ENCODE measurements around the gene COA7.

- TF ChIP-seq SPI1 (IDR thresholded peaks at IDR 0.05; ENCODE audit: borderline replicate concordance, insufficient read depth, low read depth, low read length) (no peak), ELK1 (IDR thresholded peaks at IDR 0.05; ENCODE audit: low read depth, low read length) (no peak), CTCF (IDR thresholded peaks at IDR 0.05 in 2 of 3, conservative IDR thresholded peaks at IDR 0.05 in 1 of 3; ENCODE audit: control insufficient read depth in 2 of 3, extremely low read depth in 1 of 3, insufficient read depth in 1 of 3, low read depth in 3 of 3, low read length in 3 of 3) (no peak), BCLAF1 (IDR thresholded peaks at IDR 0.05) (no peak), TAF1 (IDR thresholded peaks at IDR 0.05; ENCODE audit: borderline replicate concordance, low read depth, low read length) (no peak)
Measured at GRCh38 chr1:52651904-52652303, 46.2 kb downstream of the COA7 start.
